Mesothelial cell of epicardium (in vitro differentiated cells): ENCODE data around the gene PDE7B. TPM values are rescaled to one million over a fixed set of nuclear protein-coding genes. Genes with fewer than 3 reads are reported as not detected.

Experiments used
- DNase-seq, 2 experiments: peaks; one replicate each; pipeline ENCODE4 v3.0.0; 2021; ENCODE audit warnings: low spot score in 2 of 2; ENCODE audit not compliant: unreplicated experiment in 2 of 2
- H3K27ac Mint-ChIP-seq: 2 replicates; pipeline ENCODE4 v1.8.0; 2021; ENCODE audit warnings: mixed read lengths
- H3K27me3 Mint-ChIP-seq: 2 replicates; pipeline ENCODE4 v1.8.0; 2021; ENCODE audit warnings: low read depth, mixed read lengths
- H3K36me3 Mint-ChIP-seq: 2 replicates; pipeline ENCODE4 v1.8.0; 2021; ENCODE audit warnings: mixed read lengths
- H3K4me1 Mint-ChIP-seq: 2 replicates; pipeline ENCODE4 v1.8.0; 2021; ENCODE audit warnings: mixed read lengths
- H3K4me3 Mint-ChIP-seq: 2 replicates; pipeline ENCODE4 v1.8.0; 2021; ENCODE audit warnings: mild to moderate bottlenecking, moderate library complexity, mixed read lengths
- H3K9me3 Mint-ChIP-seq: 2 replicates; pipeline ENCODE4 v1.8.0; 2021; ENCODE audit warnings: mixed read lengths
- total RNA-seq: library from RNA; stranded (reverse); gene quantifications from 3 replicates; pipeline ENCODE4 v1.2.1, GENCODE V29; 2021
- TF ChIP-seq, protein P1 (sequence below): fragments of 200-600 bp; sonication (generic); IDR thresholded peaks from one replicate; pipeline ENCODE4 v1.5.0; 2021; ENCODE audit warnings: antibody characterized with exemption; ENCODE audit not compliant: unreplicated experiment

Gene PDE7B
- total RNA-seq, 1 donor from 2014 or later = 18.2 TPM

DNA sequence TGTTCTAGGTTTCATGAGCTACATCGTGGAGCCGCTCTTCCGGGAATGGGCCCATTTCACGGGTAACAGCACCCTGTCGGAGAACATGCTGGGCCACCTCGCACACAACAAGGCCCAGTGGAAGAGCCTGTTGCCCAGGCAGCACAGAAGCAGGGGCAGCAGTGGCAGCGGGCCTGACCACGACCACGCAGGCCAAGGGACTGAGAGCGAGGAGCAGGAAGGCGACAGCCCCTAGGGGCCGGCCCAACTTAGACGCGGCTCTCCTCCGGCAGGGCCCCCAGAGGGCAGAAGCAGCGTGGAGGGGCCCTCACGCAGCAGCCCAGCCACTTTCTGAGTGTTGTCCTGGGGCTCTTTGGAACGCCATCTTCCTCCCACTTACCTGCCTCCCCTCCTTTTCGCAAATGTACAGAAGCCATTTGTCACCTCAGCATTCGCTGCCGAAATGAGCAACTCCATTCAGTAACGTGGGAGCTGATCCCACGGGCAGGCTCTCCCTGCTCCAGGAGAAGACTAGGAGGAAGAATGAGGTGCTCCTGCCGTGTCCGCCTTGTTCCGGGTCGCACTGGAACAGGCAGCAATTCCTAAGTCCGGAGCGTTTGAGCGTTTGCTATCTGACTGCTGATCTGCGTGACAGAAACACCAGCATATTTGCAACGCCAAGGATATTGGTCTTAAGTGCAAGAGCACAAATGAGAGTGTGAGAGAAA is 340.3 kb downstream of the PDE7B start:
- peak overlapping the region; percentile 28 for H3K27ac Mint-ChIP-seq
- no peak for DNase-seq
- TF ChIP-seq, protein P1, sequence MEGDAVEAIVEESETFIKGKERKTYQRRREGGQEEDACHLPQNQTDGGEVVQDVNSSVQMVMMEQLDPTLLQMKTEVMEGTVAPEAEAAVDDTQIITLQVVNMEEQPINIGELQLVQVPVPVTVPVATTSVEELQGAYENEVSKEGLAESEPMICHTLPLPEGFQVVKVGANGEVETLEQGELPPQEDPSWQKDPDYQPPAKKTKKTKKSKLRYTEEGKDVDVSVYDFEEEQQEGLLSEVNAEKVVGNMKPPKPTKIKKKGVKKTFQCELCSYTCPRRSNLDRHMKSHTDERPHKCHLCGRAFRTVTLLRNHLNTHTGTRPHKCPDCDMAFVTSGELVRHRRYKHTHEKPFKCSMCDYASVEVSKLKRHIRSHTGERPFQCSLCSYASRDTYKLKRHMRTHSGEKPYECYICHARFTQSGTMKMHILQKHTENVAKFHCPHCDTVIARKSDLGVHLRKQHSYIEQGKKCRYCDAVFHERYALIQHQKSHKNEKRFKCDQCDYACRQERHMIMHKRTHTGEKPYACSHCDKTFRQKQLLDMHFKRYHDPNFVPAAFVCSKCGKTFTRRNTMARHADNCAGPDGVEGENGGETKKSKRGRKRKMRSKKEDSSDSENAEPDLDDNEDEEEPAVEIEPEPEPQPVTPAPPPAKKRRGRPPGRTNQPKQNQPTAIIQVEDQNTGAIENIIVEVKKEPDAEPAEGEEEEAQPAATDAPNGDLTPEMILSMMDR = no peak
- peaks cover 27% of the 10 kb centered on the region for H3K4me1 Mint-ChIP-seq
- no peaks in the 10 kb centered on the region for H3K9me3 Mint-ChIP-seq
- no peaks in the 10 kb centered on the region for H3K27me3 Mint-ChIP-seq
- H3K4me3 Mint-ChIP-seq = no peak overlapping the region
- H3K36me3 Mint-ChIP-seq = peaks cover 16% of the 10 kb centered on the region

DNA sequence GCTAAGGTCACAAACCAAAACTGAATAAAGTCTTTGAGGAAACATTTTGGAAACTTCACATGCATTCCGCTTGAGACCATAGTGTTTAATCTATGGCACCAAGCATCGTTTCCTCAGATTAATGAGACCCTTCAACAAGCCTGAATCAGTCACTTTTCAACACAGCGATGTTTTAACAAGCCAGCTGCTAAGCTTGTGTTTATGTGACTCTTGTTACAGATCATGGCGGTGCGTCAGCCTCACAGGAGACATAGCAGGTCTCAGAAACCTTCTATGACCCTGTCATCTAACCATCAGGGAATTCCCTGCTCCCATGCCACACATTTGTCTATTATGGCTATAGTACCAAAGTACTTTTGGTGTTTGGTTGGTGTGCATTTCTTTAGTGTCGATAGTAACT is 341.4 kb downstream of the PDE7B start:
- Mint-ChIP-seq H3K4me3 (no peak overlapping the region), H3K27me3 (no peaks in the 10 kb centered on the region), H3K9me3 (no peaks in the 10 kb centered on the region), H3K36me3 (peaks cover 5% of the 10 kb centered on the region), H3K27ac (peak overlapping the region; percentile 27), H3K4me1 (peaks cover 27% of the 10 kb centered on the region)
- TF ChIP-seq, protein P1 = no peak
- DNase-seq = no peak

DNA sequence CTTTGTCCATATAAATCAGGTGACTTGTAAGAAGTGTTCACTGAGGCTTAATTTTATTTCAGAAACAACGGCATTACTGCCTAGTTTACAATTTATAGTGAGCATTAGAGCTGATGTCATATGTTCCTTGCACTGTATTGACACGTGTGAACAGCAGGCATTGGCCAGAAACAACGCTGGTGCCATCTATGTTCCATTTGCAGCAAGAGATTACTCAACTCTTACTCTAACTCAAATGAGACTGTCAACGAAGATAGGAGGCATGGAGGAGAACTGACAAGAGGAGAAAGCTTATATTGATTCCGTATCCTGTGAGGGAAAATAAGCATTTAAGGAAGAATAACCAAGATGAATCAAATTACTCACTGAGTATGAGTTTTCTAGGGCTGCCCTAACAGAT is 350.2 kb downstream of the PDE7B start:
- no peaks in the 10 kb centered on the region for H3K9me3 Mint-ChIP-seq
- H3K4me1 Mint-ChIP-seq = peaks cover 12% of the 10 kb centered on the region
- H3K4me3 Mint-ChIP-seq = no peak overlapping the region
- TF ChIP-seq, protein P1 = no peak
- no peaks in the 10 kb centered on the region for H3K27me3 Mint-ChIP-seq
- H3K27ac Mint-ChIP-seq = no peak overlapping the region
- no peak for DNase-seq
- H3K36me3 Mint-ChIP-seq = no peaks in the 10 kb centered on the region

DNA sequence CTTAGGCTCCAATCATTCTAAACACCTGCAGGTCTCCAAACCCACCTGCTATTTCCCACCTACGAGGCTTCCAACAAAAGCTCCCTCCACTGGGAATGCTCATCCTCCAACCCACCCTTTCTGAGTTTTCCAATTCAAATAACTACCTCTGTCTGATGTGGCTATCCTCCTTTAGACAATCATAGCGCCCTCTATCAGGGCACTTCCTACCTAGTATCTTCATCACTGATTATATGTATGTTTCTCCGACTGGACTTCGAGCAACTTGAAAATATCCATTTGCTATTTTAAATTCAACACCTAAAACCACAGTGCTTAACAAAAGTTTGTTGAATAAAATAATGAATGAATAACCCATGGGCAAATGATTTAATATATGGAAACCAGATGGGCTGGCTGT is 357.3 kb downstream of the PDE7B start:
- H3K36me3 Mint-ChIP-seq = no peaks in the 10 kb centered on the region
- H3K9me3 Mint-ChIP-seq = peaks cover 4% of the 10 kb centered on the region
- no peak overlapping the region for H3K27ac Mint-ChIP-seq
- TF ChIP-seq, protein P1 = no peak
- H3K4me3 Mint-ChIP-seq = no peak overlapping the region
- no peak for DNase-seq
- peaks cover 9% of the 10 kb centered on the region for H3K4me1 Mint-ChIP-seq
- no peaks in the 10 kb centered on the region for H3K27me3 Mint-ChIP-seq

DNA sequence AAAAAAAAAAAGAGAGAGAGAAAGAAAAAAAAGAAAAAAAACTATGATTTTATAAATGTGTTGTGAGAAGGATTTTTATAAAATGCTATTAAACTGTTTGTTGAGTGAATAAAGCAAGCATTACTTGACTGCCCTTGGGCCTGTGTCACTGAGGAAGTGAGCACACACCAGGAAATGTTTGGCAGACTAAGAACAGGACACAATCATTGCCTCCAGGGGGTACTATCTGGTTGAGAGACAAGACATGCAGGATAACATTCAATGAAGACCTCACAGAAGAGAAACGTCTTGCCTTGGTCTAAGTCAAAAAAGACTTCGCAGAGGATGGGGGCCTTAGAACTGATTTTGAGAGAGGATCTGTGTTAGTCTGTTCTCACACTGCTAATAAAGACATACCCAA is 358.0 kb downstream of the PDE7B start:
- Mint-ChIP-seq H3K27me3 (no peaks in the 10 kb centered on the region), H3K36me3 (no peaks in the 10 kb centered on the region), H3K27ac (no peak overlapping the region), H3K9me3 (peaks cover 4% of the 10 kb centered on the region), H3K4me3 (no peak overlapping the region), H3K4me1 (peaks cover 9% of the 10 kb centered on the region)
- TF ChIP-seq, protein P1 = no peak
- no peak for DNase-seq
